GM23338 (cell line): ENCODE results near the gene SGCD. TPM values are rescaled to one million over a fixed set of nuclear protein-coding genes. Genes with fewer than 3 reads are reported as not detected.

Experiments
- ATAC-seq: fragments of 200-7000 bp; cut with Tn5 transposase; 3 replicates; pipeline ENCODE4 v1.9.1; 2020
- DNase-seq: peaks from one replicate; pipeline ENCODE4 v3.0.0-alpha.2; 2015; ENCODE audit warnings: low spot score
- H2AFZ ChIP-seq: fragments of 200-600 bp; sonication (generic); 2 replicates; pipeline ENCODE4 v1.8.0; 2016; ENCODE audit warnings: antibody characterized with exemption, mild to moderate bottlenecking, moderate library complexity
- H3F3A ChIP-seq: fragments of 200-600 bp; sonication (generic); replicated peaks from 2 replicates; pipeline ENCODE4 v1.8.0; 2017; ENCODE audit warnings: antibody characterized with exemption, mixed run types, low read depth
- H3K27ac ChIP-seq: fragments of 200-600 bp; sonication (generic); 2 replicates; pipeline ENCODE4 v1.6.1; 2016; ENCODE audit warnings: low read depth
- H3K27me3 ChIP-seq: fragments of 200-600 bp; sonication (generic); 2 replicates; pipeline ENCODE4 v1.8.0; 2016; ENCODE audit warnings: mild to moderate bottlenecking, mixed run types, moderate library complexity; ENCODE audit not compliant: insufficient read depth
- H3K36me3 ChIP-seq: fragments of 200-600 bp; sonication (generic); 2 replicates; pipeline ENCODE4 v1.8.0; 2016; ENCODE audit warnings: mild to moderate bottlenecking; ENCODE audit not compliant: insufficient read depth
- H3K4me1 ChIP-seq: fragments of 200-600 bp; sonication (generic); 2 replicates; pipeline ENCODE4 v1.8.0; 2016; ENCODE audit warnings: mild to moderate bottlenecking, moderate library complexity; ENCODE audit not compliant: insufficient read depth
- H3K4me2 ChIP-seq: fragments of 200-600 bp; sonication (generic); 2 replicates; pipeline ENCODE4 v1.7.1; 2017; ENCODE audit warnings: mixed run types
- H3K4me3 ChIP-seq: fragments of 200-600 bp; sonication (generic); 2 replicates; pipeline ENCODE4 v1.6.1; 2016; ENCODE audit warnings: mixed run types
- H3K79me2 ChIP-seq: fragments of 200-600 bp; sonication (generic); replicated peaks from 2 replicates; pipeline ENCODE4 v1.8.0; 2017; ENCODE audit warnings: mild to moderate bottlenecking; ENCODE audit not compliant: insufficient read depth
- H3K9me2 ChIP-seq: fragments of 200-600 bp; sonication (generic); 2 replicates; pipeline ENCODE4 v1.8.0; 2017; ENCODE audit not compliant: insufficient read depth
- H4K20me1 ChIP-seq: fragments of 200-600 bp; sonication (generic); replicated peaks from 2 replicates; pipeline ENCODE4 v1.8.0; 2017; ENCODE audit warnings: mild to moderate bottlenecking; ENCODE audit not compliant: insufficient read depth
- H3K27ac Mint-ChIP-seq: 2 replicates; pipeline ENCODE4 v1.8.0; 2020; ENCODE audit warnings: inconsistent platforms, mild to moderate bottlenecking, moderate library complexity, mixed read lengths
- H3K27me3 Mint-ChIP-seq: 3 replicates; pipeline ENCODE4 v1.8.0; 2022; ENCODE audit warnings: low read depth, mild to moderate bottlenecking, moderate library complexity, mixed read lengths, inconsistent platforms; ENCODE audit not compliant: insufficient read depth, poor library complexity
- H3K36me3 Mint-ChIP-seq: 3 replicates; pipeline ENCODE4 v1.8.0; 2021; ENCODE audit warnings: low read depth, mild to moderate bottlenecking, inconsistent platforms, moderate library complexity, mixed read lengths
- H3K4me1 Mint-ChIP-seq: 3 replicates; pipeline ENCODE4 v1.8.0; 2020; ENCODE audit warnings: mild to moderate bottlenecking, inconsistent platforms, mixed read lengths
- H3K4me3 Mint-ChIP-seq: 3 replicates; pipeline ENCODE4 v1.8.0; 2021; ENCODE audit warnings: moderate library complexity, mild to moderate bottlenecking, inconsistent platforms, mixed read lengths
- H3K9me3 Mint-ChIP-seq: 3 replicates; pipeline ENCODE4 v1.8.0; 2020; ENCODE audit warnings: moderate library complexity, mild to moderate bottlenecking, inconsistent platforms, mixed read lengths
- CREB1 ChIP-seq: fragments of 250-450 bp; sonication (Bioruptor Pico); IDR thresholded peaks from 2 replicates; pipeline ENCODE4 v1.5.0; 2020; ENCODE audit warnings: low read depth, mild to moderate bottlenecking, moderate library complexity
- CTCF ChIP-seq, 2 experiments: fragments of 200-600 bp in 1 of 2; sonication (generic) in 1 of 2; conservative IDR thresholded peaks; 2 replicates each; pipeline versions ENCODE4 v1.5.1 to v1.6.1; 2016 to 2017; ENCODE audit warnings: antibody characterized with exemption in 2 of 2, low read depth in 2 of 2, mild to moderate bottlenecking in 2 of 2, moderate library complexity in 1 of 2
- ETS1 ChIP-seq: IDR thresholded peaks from 2 replicates; pipeline ENCODE4 v1.6.1; 2016; ENCODE audit warnings: antibody characterized with exemption
- EZH2 ChIP-seq: fragments of 200-600 bp; sonication (generic); IDR thresholded peaks from one replicate; pipeline ENCODE4 v1.8.0; 2017; ENCODE audit warnings: antibody characterized with exemption, mild to moderate bottlenecking, low read depth; ENCODE audit not compliant: unreplicated experiment
- EZH2phosphoT487 ChIP-seq: fragments of 200-600 bp; sonication (generic); IDR thresholded peaks from one replicate; pipeline ENCODE4 v1.8.1; 2018; ENCODE audit warnings: antibody characterized with exemption; ENCODE audit not compliant: unreplicated experiment
- JUNB ChIP-seq: IDR thresholded peaks from one replicate; pipeline ENCODE4 v1.6.1; 2016; ENCODE audit warnings: antibody characterized with exemption; ENCODE audit not compliant: unreplicated experiment
- NANOG ChIP-seq: IDR thresholded peaks from 2 replicates; pipeline ENCODE4 v1.6.1; 2016; ENCODE audit warnings: antibody characterized with exemption, borderline replicate concordance
- POLR2AphosphoS5 ChIP-seq: IDR thresholded peaks from 2 replicates; pipeline ENCODE4 v1.6.1; 2016; ENCODE audit warnings: antibody characterized with exemption, low read depth
- REST ChIP-seq: IDR thresholded peaks from one replicate; pipeline ENCODE4 v1.6.1; 2018; ENCODE audit warnings: antibody characterized with exemption; ENCODE audit not compliant: unreplicated experiment
- STAT1 ChIP-seq: IDR thresholded peaks from one replicate; pipeline ENCODE4 v1.6.1; 2016; ENCODE audit warnings: antibody characterized with exemption; ENCODE audit not compliant: unreplicated experiment
- ZNF114 ChIP-seq: fragments of 250-450 bp; sonication (Bioruptor Pico); IDR thresholded peaks from 2 replicates; pipeline ENCODE4 v1.5.0; 2020; ENCODE audit warnings: mild to moderate bottlenecking, moderate library complexity
- ZNF331 ChIP-seq: fragments of 250-450 bp; sonication (Bioruptor Pico); IDR thresholded peaks from 2 replicates; pipeline ENCODE4 v1.5.0; 2020; ENCODE audit warnings: low read depth, mild to moderate bottlenecking, moderate library complexity
- ZNF462 ChIP-seq: fragments of 250-450 bp; sonication (Bioruptor Pico); IDR thresholded peaks from 2 replicates; pipeline ENCODE4 v1.5.0; 2020; ENCODE audit warnings: mild to moderate bottlenecking, moderate library complexity
- polyA plus RNA-seq: library from polyadenylated mRNA; unstranded; fragments of >200 nt; fragmentation: Nextera tagmentation; extraction: Ambion mirVana; gene quantifications from 2 replicates; pipeline ENCODE4 v1.2.1, GENCODE V29; 2016
- total RNA-seq: library from RNA; depleted of rRNA; stranded (reverse); fragments of >200 nt; shearing (Covaris generic); gene quantifications from 2 replicates; pipeline ENCODE4 v1.2.3, GENCODE V29; 2014

The SGCD gene
- total and polyA plus RNA-seq, 2 experiments from 2014 or later: 0.03 to 0.05 TPM

GRCh38 chr5:156590978-156591377 is 264.0 kb downstream of the SGCD start:
- TF ChIP-seq CREB1 (CRISPR knock-in tag): no peak
- no peak for TF ChIP-seq ZNF462
- TF ChIP-seq ZNF331: no peak
- TF ChIP-seq REST: no peak
- TF ChIP-seq ZNF114: no peak
- no peak for TF ChIP-seq NANOG
- no peak for TF ChIP-seq STAT1
- no peak for TF ChIP-seq POLR2AphosphoS5
- no peak for TF ChIP-seq CTCF (conservative IDR thresholded peaks at IDR 0.05; ENCODE audit: low read depth in 2 of 2)
- no peak for TF ChIP-seq ETS1
- no peak for TF ChIP-seq JUNB
- no peak for TF ChIP-seq EZH2phosphoT487
- no peak for TF ChIP-seq EZH2
- H3K4me1 Mint-ChIP-seq: no peaks in the 10 kb centered on the region

More at GRCh38 chr5:156590978-156591377, 264.0 kb downstream of the SGCD start:
- Histone ChIP-seq H3K27me3 (no peaks in the 10 kb centered on the region), H2AFZ (no peak overlapping the region), H3K4me3 (no peak overlapping the region), H3F3A (no peaks in the 10 kb centered on the region), H3K4me1 (no peaks in the 10 kb centered on the region), H3K36me3 (no peaks in the 10 kb centered on the region), H4K20me1 (no peaks in the 10 kb centered on the region), H3K9me2 (peaks cover 16% of the 10 kb centered on the region; the same call in 1 of the 2 replicates), H3K27ac (no peak overlapping the region), H3K4me2 (no peak overlapping the region), H3K79me2 (no peaks in the 10 kb centered on the region)
- no peak overlapping the region for H3K27ac Mint-ChIP-seq
- H3K9me3 Mint-ChIP-seq: no peaks in the 10 kb centered on the region
- H3K27me3 Mint-ChIP-seq: no peaks in the 10 kb centered on the region
- H3K36me3 Mint-ChIP-seq: no peaks in the 10 kb centered on the region
- ATAC-seq (no peak), DNase-seq (no peak)
- no peak overlapping the region for H3K4me3 Mint-ChIP-seq
